Measurements from ENCODE around the gene WDFY2. TPM values are rescaled to one million over a fixed set of nuclear protein-coding genes. Genes with fewer than 3 reads are reported as not detected.

Gene WDFY2
- total RNA-seq, 1 donor = 11.9 TPM

GRCh38 chr13:51728972-51729371, 144.7 kb downstream of the WDFY2 start:
- peaks cover 59% of the 10 kb centered on the region for H3K4me1 ChIP-seq (ENCODE audit: insufficient read depth, low read length)
- peak overlapping the region; percentile 84 for H3K4me2 ChIP-seq (ENCODE audit: insufficient read depth, low read length)
- TF ChIP-seq CTCF (IDR thresholded peaks at IDR 0.05; ENCODE audit: extremely low read depth, low read depth, low read length) = no peak
- H4K20me1 ChIP-seq (ENCODE audit: insufficient read depth, low read length) = no peaks in the 10 kb centered on the region
- H3K4me3 ChIP-seq (ENCODE audit: insufficient read depth, low read length) = no peak overlapping the region
- H3K79me2 ChIP-seq (ENCODE audit: insufficient read depth, low read length) = peaks cover 36% of the 10 kb centered on the region
- no peak overlapping the region for H2AFZ ChIP-seq (ENCODE audit: low read length)
- peaks cover 10% of the 10 kb centered on the region for H3K36me3 ChIP-seq (ENCODE audit: insufficient read depth, low read length)
- H3K9me3 ChIP-seq (ENCODE audit: low read depth, low read length) = no peaks in the 10 kb centered on the region
- H3K27ac ChIP-seq (ENCODE audit: low read depth, low read length) = peak overlapping the region; percentile 99
- no peak for DNase-seq (ENCODE audit: insufficient read length, low spot score, missing footprints)
- no peaks in the 10 kb centered on the region for H3K27me3 ChIP-seq (ENCODE audit: insufficient read depth, low read length)

DNA sequence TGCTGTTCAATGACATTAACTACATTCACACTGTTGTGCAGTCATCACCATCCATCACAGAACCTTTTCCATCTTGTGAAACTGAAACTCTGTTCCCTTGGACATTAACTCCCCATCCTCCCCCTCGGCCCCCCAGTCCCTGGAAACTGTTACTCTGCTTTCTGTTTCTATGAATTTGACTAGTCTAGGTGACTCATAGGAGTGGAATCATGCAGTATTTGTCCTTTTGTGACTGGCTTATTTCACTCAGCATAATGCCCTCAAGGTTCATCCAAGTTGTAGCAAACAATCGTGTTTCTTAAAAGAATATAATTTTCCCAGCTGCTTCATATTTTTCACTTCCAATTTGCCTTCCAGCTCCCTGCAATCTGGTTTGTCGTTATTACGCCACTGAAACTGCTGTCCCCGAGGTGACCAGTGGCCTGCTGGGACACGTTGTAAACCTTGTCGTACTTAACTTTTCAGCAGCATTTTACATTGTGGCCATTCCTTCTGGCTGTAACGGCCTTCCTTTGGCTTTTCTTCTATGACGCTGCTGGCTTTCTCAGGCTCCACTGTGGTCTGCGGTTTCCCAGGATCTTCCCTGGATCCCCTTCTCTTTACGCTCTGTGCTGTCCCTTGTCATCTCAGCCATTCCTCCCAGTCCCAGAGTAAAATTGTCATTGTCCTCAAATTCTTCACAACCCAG, 145.7 kb downstream of the WDFY2 start:
- H3K36me3 ChIP-seq (ENCODE audit: insufficient read depth, low read length) = peaks cover 10% of the 10 kb centered on the region
- H3K79me2 ChIP-seq (ENCODE audit: insufficient read depth, low read length) = peaks cover 33% of the 10 kb centered on the region
- H3K9me3 ChIP-seq (ENCODE audit: low read depth, low read length) = no peaks in the 10 kb centered on the region
- peak overlapping the region; percentile 26 for H2AFZ ChIP-seq (ENCODE audit: low read length)
- TF ChIP-seq CTCF (IDR thresholded peaks at IDR 0.05; ENCODE audit: extremely low read depth, low read depth, low read length) = no peak
- peak overlapping the region; percentile 99 for H3K27ac ChIP-seq (ENCODE audit: low read depth, low read length)
- no peak for DNase-seq (ENCODE audit: insufficient read length, low spot score, missing footprints)
- peak overlapping the region; percentile 84 for H3K4me2 ChIP-seq (ENCODE audit: insufficient read depth, low read length)
- H3K4me1 ChIP-seq (ENCODE audit: insufficient read depth, low read length) = peaks cover 66% of the 10 kb centered on the region
- H3K4me3 ChIP-seq (ENCODE audit: insufficient read depth, low read length) = peak overlapping the region; percentile 51
- H3K27me3 ChIP-seq (ENCODE audit: insufficient read depth, low read length) = no peaks in the 10 kb centered on the region
- H4K20me1 ChIP-seq (ENCODE audit: insufficient read depth, low read length) = peaks cover 2% of the 10 kb centered on the region

GRCh38 chr13:51730927-51731326, 146.7 kb downstream of the WDFY2 start:
- Histone ChIP-seq H2AFZ (ENCODE audit: low read length) (no peak overlapping the region), H3K4me1 (ENCODE audit: insufficient read depth, low read length) (peaks cover 69% of the 10 kb centered on the region), H3K27me3 (ENCODE audit: insufficient read depth, low read length) (no peaks in the 10 kb centered on the region), H3K27ac (ENCODE audit: low read depth, low read length) (peak overlapping the region; percentile 99), H3K36me3 (ENCODE audit: insufficient read depth, low read length) (peaks cover 9% of the 10 kb centered on the region), H3K4me2 (ENCODE audit: insufficient read depth, low read length) (peak overlapping the region; percentile 84), H3K79me2 (ENCODE audit: insufficient read depth, low read length) (peaks cover 38% of the 10 kb centered on the region), H4K20me1 (ENCODE audit: insufficient read depth, low read length) (peaks cover 4% of the 10 kb centered on the region), H3K9me3 (ENCODE audit: low read depth, low read length) (no peaks in the 10 kb centered on the region), H3K4me3 (ENCODE audit: insufficient read depth, low read length) (no peak overlapping the region)
- TF ChIP-seq CTCF (IDR thresholded peaks at IDR 0.05; ENCODE audit: extremely low read depth, low read depth, low read length) = no peak
- no peak for DNase-seq (ENCODE audit: insufficient read length, low spot score, missing footprints)

GRCh38 chr13:51731759-51732158, 147.5 kb downstream of the WDFY2 start:
- Histone ChIP-seq H3K79me2 (ENCODE audit: insufficient read depth, low read length) (peaks cover 39% of the 10 kb centered on the region), H2AFZ (ENCODE audit: low read length) (no peak overlapping the region), H3K4me1 (ENCODE audit: insufficient read depth, low read length) (peaks cover 61% of the 10 kb centered on the region), H4K20me1 (ENCODE audit: insufficient read depth, low read length) (peaks cover 4% of the 10 kb centered on the region), H3K9me3 (ENCODE audit: low read depth, low read length) (no peaks in the 10 kb centered on the region), H3K4me2 (ENCODE audit: insufficient read depth, low read length) (peak overlapping the region; percentile 43), H3K4me3 (ENCODE audit: insufficient read depth, low read length) (no peak overlapping the region), H3K27ac (ENCODE audit: low read depth, low read length) (peak overlapping the region; percentile 99), H3K27me3 (ENCODE audit: insufficient read depth, low read length) (no peaks in the 10 kb centered on the region), H3K36me3 (ENCODE audit: insufficient read depth, low read length) (peaks cover 8% of the 10 kb centered on the region)
- DNase-seq (ENCODE audit: insufficient read length, low spot score, missing footprints) = peak; percentile 77
- TF ChIP-seq CTCF (IDR thresholded peaks at IDR 0.05; ENCODE audit: extremely low read depth, low read depth, low read length) = peak; percentile 70
